ENCODE data around the gene TDRD12.

Gene TDRD12

GRCh38 chr19:32676895-32677359 lies 42.6 kb upstream of the TDRD12 start:
- peaks cover 9% of the 10 kb centered on the region for H3K27me3 ChIP-seq (replicated peaks; ENCODE audit: control insufficient read depth, insufficient read depth, low read length, poor library complexity, severe bottlenecking)
- H3K4me3 ChIP-seq (ENCODE audit: insufficient read depth, low read depth, low read length, poor library complexity, severe bottlenecking) = no peak overlapping the region
- no peaks in the 10 kb centered on the region for H3K36me3 ChIP-seq (ENCODE audit: control insufficient read depth, insufficient read depth, low read length)
- H3K4me1 ChIP-seq (ENCODE audit: control insufficient read depth, insufficient read depth, low read length, poor library complexity, severe bottlenecking) = peaks cover 15% of the 10 kb centered on the region
- DNase-seq = no peak
- H3K27ac ChIP-seq (ENCODE audit: insufficient read depth, low read length, poor library complexity, severe bottlenecking) = no peak overlapping the region
- no peaks in the 10 kb centered on the region for H3K9me3 ChIP-seq (ENCODE audit: control insufficient read depth, low read length)

- peaks cover 9% of the 10 kb centered on the region for H3K27me3 ChIP-seq (replicated peaks; ENCODE audit: control insufficient read depth, insufficient read depth, low read length, poor library complexity, severe bottlenecking)
- no peak for DNase-seq
Measured at GRCh38 chr19:32677657-32678056, 41.9 kb upstream of the TDRD12 start.

DNA sequence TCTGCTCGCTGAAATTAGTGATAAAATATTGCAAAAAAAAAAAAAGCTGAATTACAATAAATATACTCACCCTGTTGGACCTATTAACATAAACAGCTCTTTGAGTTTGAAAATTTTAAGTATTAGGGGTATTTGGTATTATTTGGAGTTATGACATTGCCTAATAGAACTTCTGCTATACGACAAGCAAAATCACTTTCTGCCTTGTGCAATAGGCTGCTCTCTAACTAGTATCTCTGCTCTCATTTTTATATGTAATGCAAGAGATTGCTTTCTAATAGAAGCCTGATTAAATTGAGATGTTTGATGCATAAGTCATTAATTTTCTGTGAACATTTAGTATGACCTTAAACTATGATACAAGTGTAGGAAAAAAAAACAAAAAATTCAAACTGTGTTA lies 38.6 kb upstream of the TDRD12 start:
- peaks cover 4% of the 10 kb centered on the region for H3K4me1 ChIP-seq (ENCODE audit: control insufficient read depth, insufficient read depth, low read length, poor library complexity, severe bottlenecking)
- H3K4me3 ChIP-seq (ENCODE audit: insufficient read depth, low read depth, low read length, poor library complexity, severe bottlenecking) = no peak overlapping the region
- H3K9me3 ChIP-seq (ENCODE audit: control insufficient read depth, low read length) = no peaks in the 10 kb centered on the region
- no peaks in the 10 kb centered on the region for H3K36me3 ChIP-seq (ENCODE audit: control insufficient read depth, insufficient read depth, low read length)
- H3K27ac ChIP-seq (ENCODE audit: insufficient read depth, low read length, poor library complexity, severe bottlenecking) = no peak overlapping the region
- no peak for DNase-seq
- H3K27me3 ChIP-seq (replicated peaks; ENCODE audit: control insufficient read depth, insufficient read depth, low read length, poor library complexity, severe bottlenecking) = peaks cover 9% of the 10 kb centered on the region

More at GRCh38 chr19:32677657-32678056, 41.9 kb upstream of the TDRD12 start:
- Histone ChIP-seq H3K36me3 (ENCODE audit: control insufficient read depth, insufficient read depth, low read length) (no peaks in the 10 kb centered on the region), H3K9me3 (ENCODE audit: control insufficient read depth, low read length) (no peaks in the 10 kb centered on the region), H3K4me1 (ENCODE audit: control insufficient read depth, insufficient read depth, low read length, poor library complexity, severe bottlenecking) (peaks cover 15% of the 10 kb centered on the region), H3K4me3 (ENCODE audit: insufficient read depth, low read depth, low read length, poor library complexity, severe bottlenecking) (no peak overlapping the region), H3K27ac (ENCODE audit: insufficient read depth, low read length, poor library complexity, severe bottlenecking) (no peak overlapping the region)

- no peak overlapping the region for H3K27ac ChIP-seq (ENCODE audit: insufficient read depth, low read length, poor library complexity, severe bottlenecking)
- no peak overlapping the region for H3K4me3 ChIP-seq (ENCODE audit: insufficient read depth, low read depth, low read length, poor library complexity, severe bottlenecking)
- H3K4me1 ChIP-seq (ENCODE audit: control insufficient read depth, insufficient read depth, low read length, poor library complexity, severe bottlenecking) = no peaks in the 10 kb centered on the region
- H3K27me3 ChIP-seq (replicated peaks; ENCODE audit: control insufficient read depth, insufficient read depth, low read length, poor library complexity, severe bottlenecking) = peaks cover 3% of the 10 kb centered on the region
- no peaks in the 10 kb centered on the region for H3K36me3 ChIP-seq (ENCODE audit: control insufficient read depth, insufficient read depth, low read length)
- no peaks in the 10 kb centered on the region for H3K9me3 ChIP-seq (ENCODE audit: control insufficient read depth, low read length)
- no peak for DNase-seq
Measured at GRCh38 chr19:32682317-32682716, 37.2 kb upstream of the TDRD12 start.

DNA sequence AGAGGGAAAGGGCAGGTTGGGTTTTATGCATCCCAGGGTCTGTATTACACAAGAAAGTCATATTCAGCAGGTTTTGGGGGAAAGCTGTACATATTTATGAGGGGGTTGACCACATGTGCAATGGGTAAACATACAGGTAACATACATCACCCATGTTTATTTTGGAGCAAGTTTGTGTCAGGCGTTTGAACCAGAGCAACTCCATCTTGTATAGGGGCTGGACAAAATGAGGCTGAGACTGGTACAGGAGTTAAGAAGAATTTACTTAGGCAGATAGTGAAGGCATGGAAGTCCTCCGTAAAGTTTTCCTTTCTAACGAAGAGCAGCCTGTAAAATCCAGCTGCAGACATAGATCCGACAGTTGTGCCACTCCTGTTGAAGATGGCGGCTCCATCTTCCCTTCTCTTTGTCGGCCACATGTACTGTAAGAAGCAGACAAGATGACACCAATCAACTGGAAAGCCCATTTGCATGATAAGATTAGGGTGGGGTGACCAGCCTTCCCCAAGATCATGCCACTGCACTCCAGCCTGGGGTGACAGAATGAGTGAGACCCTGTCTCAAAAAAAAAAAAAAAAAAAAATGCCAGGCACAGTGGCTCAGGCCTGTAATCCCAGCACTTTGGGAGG lies 32.6 kb upstream of the TDRD12 start:
- H3K4me3 ChIP-seq (ENCODE audit: insufficient read depth, low read depth, low read length, poor library complexity, severe bottlenecking) = no peak overlapping the region
- peaks cover 6% of the 10 kb centered on the region for H3K4me1 ChIP-seq (ENCODE audit: control insufficient read depth, insufficient read depth, low read length, poor library complexity, severe bottlenecking)
- no peaks in the 10 kb centered on the region for H3K36me3 ChIP-seq (ENCODE audit: control insufficient read depth, insufficient read depth, low read length)
- DNase-seq = no peak
- H3K9me3 ChIP-seq (ENCODE audit: control insufficient read depth, low read length) = no peaks in the 10 kb centered on the region
- H3K27me3 ChIP-seq (replicated peaks; ENCODE audit: control insufficient read depth, insufficient read depth, low read length, poor library complexity, severe bottlenecking) = no peaks in the 10 kb centered on the region
- no peak overlapping the region for H3K27ac ChIP-seq (ENCODE audit: insufficient read depth, low read length, poor library complexity, severe bottlenecking)

- H3K4me3 ChIP-seq (ENCODE audit: insufficient read depth, low read depth, low read length, poor library complexity, severe bottlenecking) = no peak overlapping the region
- no peaks in the 10 kb centered on the region for H3K36me3 ChIP-seq (ENCODE audit: control insufficient read depth, insufficient read depth, low read length)
- H3K27me3 ChIP-seq (replicated peaks; ENCODE audit: control insufficient read depth, insufficient read depth, low read length, poor library complexity, severe bottlenecking) = no peaks in the 10 kb centered on the region
- DNase-seq = no peak
- H3K27ac ChIP-seq (ENCODE audit: insufficient read depth, low read length, poor library complexity, severe bottlenecking) = no peak overlapping the region
- H3K4me1 ChIP-seq (ENCODE audit: control insufficient read depth, insufficient read depth, low read length, poor library complexity, severe bottlenecking) = peaks cover 11% of the 10 kb centered on the region
- no peaks in the 10 kb centered on the region for H3K9me3 ChIP-seq (ENCODE audit: control insufficient read depth, low read length)
Measured at GRCh38 chr19:32687681-32688080, 31.9 kb upstream of the TDRD12 start.

- H3K36me3 ChIP-seq (ENCODE audit: control insufficient read depth, insufficient read depth, low read length) = no peaks in the 10 kb centered on the region
- H3K27ac ChIP-seq (ENCODE audit: insufficient read depth, low read length, poor library complexity, severe bottlenecking) = no peak overlapping the region
- no peak for DNase-seq
- no peaks in the 10 kb centered on the region for H3K9me3 ChIP-seq (ENCODE audit: control insufficient read depth, low read length)
- peaks cover 18% of the 10 kb centered on the region for H3K4me1 ChIP-seq (ENCODE audit: control insufficient read depth, insufficient read depth, low read length, poor library complexity, severe bottlenecking)
- H3K4me3 ChIP-seq (ENCODE audit: insufficient read depth, low read depth, low read length, poor library complexity, severe bottlenecking) = no peak overlapping the region
- H3K27me3 ChIP-seq (replicated peaks; ENCODE audit: control insufficient read depth, insufficient read depth, low read length, poor library complexity, severe bottlenecking) = no peaks in the 10 kb centered on the region
Measured at GRCh38 chr19:32688311-32688710, 31.3 kb upstream of the TDRD12 start.

GRCh38 chr19:32691291-32691951 lies 28.1 kb upstream of the TDRD12 start, which contains the start of gene NUDT19:
Gene NUDT19 (plus strand): TSS chr19:32691821. CDS start chr19:32691961, 140 bp downstream.
- no peaks in the 10 kb centered on the region for H3K36me3 ChIP-seq (ENCODE audit: control insufficient read depth, insufficient read depth, low read length)
- no peaks in the 10 kb centered on the region for H3K27me3 ChIP-seq (replicated peaks; ENCODE audit: control insufficient read depth, insufficient read depth, low read length, poor library complexity, severe bottlenecking)
- H3K4me1 ChIP-seq (ENCODE audit: control insufficient read depth, insufficient read depth, low read length, poor library complexity, severe bottlenecking) = peaks cover 18% of the 10 kb centered on the region
- peak within 1 kb of the TSS; percentile 64 for H3K27ac ChIP-seq (ENCODE audit: insufficient read depth, low read length, poor library complexity, severe bottlenecking)
- H3K4me3 ChIP-seq (ENCODE audit: insufficient read depth, low read depth, low read length, poor library complexity, severe bottlenecking) = peak within 1 kb of the TSS; percentile 68
- H3K9me3 ChIP-seq (ENCODE audit: control insufficient read depth, low read length) = no peaks in the 10 kb centered on the region
- peak; percentile 41 to 48 (median 47) for DNase-seq

DNA sequence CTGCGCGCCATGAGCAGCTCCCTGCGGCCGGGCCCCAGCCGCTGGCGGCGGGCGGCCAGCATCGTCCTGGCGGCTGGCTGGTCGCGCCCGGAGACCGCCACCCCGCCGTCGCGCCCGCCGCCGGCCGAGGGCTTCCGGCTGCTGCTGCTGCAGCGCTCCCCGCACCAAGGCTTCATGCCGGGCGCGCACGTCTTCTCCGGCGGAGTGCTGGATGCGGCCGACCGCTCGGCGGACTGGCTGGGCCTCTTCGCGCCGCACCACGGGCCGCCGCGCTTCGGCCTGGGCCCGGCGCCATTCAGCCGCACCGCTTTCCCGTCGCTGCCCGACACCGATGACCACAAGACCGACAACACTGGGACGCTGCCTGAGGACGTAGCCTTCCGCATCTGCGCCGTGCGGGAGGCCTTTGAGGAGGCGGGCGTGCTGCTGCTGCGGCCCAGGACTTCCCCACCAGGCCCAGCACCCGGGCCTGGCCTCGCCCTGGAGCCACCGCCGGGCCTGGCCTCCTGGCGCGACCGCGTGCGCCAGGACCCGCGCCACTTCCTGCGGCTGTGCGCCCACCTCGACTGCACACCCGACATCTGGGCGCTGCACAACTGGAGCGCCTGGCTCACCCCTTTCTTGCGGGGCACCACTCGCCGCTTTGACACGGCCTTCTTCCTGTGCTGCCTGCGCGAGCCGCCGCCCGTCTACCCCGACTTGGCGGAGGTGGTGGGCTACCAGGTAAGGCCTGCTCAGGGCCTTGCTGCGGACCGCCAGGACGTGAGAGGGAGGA lies 27.4 kb upstream of the TDRD12 start:
- Histone ChIP-seq H3K4me3 (ENCODE audit: insufficient read depth, low read depth, low read length, poor library complexity, severe bottlenecking) (peak overlapping the region; percentile 68), H3K36me3 (ENCODE audit: control insufficient read depth, insufficient read depth, low read length) (no peaks in the 10 kb centered on the region), H3K9me3 (ENCODE audit: control insufficient read depth, low read length) (no peaks in the 10 kb centered on the region), H3K4me1 (ENCODE audit: control insufficient read depth, insufficient read depth, low read length, poor library complexity, severe bottlenecking) (peaks cover 18% of the 10 kb centered on the region), H3K27me3 (replicated peaks; ENCODE audit: control insufficient read depth, insufficient read depth, low read length, poor library complexity, severe bottlenecking) (no peaks in the 10 kb centered on the region), H3K27ac (ENCODE audit: insufficient read depth, low read length, poor library complexity, severe bottlenecking) (peak overlapping the region; percentile 64)
- DNase-seq = peak; percentile 24 to 28 (median 24)

- Histone ChIP-seq H3K4me1 (ENCODE audit: control insufficient read depth, insufficient read depth, low read length, poor library complexity, severe bottlenecking) (peaks cover 18% of the 10 kb centered on the region), H3K4me3 (ENCODE audit: insufficient read depth, low read depth, low read length, poor library complexity, severe bottlenecking) (peak overlapping the region; percentile 68)
Measured at GRCh38 chr19:32692727-32693061, 26.9 kb upstream of the TDRD12 start.

More at GRCh38 chr19:32692727-32693061, 26.9 kb upstream of the TDRD12 start:
- Histone ChIP-seq H3K9me3 (ENCODE audit: control insufficient read depth, low read length) (no peaks in the 10 kb centered on the region), H3K27me3 (replicated peaks; ENCODE audit: control insufficient read depth, insufficient read depth, low read length, poor library complexity, severe bottlenecking) (no peaks in the 10 kb centered on the region), H3K27ac (ENCODE audit: insufficient read depth, low read length, poor library complexity, severe bottlenecking) (peak overlapping the region; percentile 64), H3K36me3 (ENCODE audit: control insufficient read depth, insufficient read depth, low read length) (no peaks in the 10 kb centered on the region)
- DNase-seq = no peak
